Stimulated activated CD4-positive, alpha-beta T cell treated with anti-CD3 and anti-CD28 coated beads, Interleukin-12 subunit alpha, Interleukin-12 subunit beta, amount 100 ng/mL, for 4 hours (primary cell): ENCODE data around the gene CASZ1.

Experiments used
- DNase-seq: peaks from one replicate; pipeline ENCODE4 v3.0.0-alpha.2; 2020

The CASZ1 gene

GRCh38 chr1:10617318-10617717 is 179.1 kb downstream of the CASZ1 start:
- no peak for DNase-seq

- no peak for DNase-seq
Observed at GRCh38 chr1:10616696-10617095, 179.8 kb downstream of the CASZ1 start.

GRCh38 chr1:10615932-10616671 is 180.3 kb downstream of the CASZ1 start:
- DNase-seq, result no peak

- DNase-seq, result no peak
Observed at GRCh38 chr1:10615332-10615731, 181.1 kb downstream of the CASZ1 start.

GRCh38 chr1:10614377-10615225 is 181.8 kb downstream of the CASZ1 start:
- DNase-seq, result no peak

- no peak for DNase-seq
Observed at GRCh38 chr1:10613861-10614260, 182.6 kb downstream of the CASZ1 start.

- DNase-seq, result no peak
Observed at GRCh38 chr1:10613340-10613739, 183.1 kb downstream of the CASZ1 start.

GRCh38 chr1:10612436-10613160 is 183.8 kb downstream of the CASZ1 start:
- DNase-seq, result no peak

GRCh38 chr1:10610901-10611600 is 185.4 kb downstream of the CASZ1 start:
- no peak for DNase-seq

- no peak for DNase-seq
Observed at GRCh38 chr1:10608690-10609089, 187.8 kb downstream of the CASZ1 start.

GRCh38 chr1:10607228-10607627 is 189.2 kb downstream of the CASZ1 start:
- DNase-seq, result no peak

- DNase-seq, result no peak
Observed at GRCh38 chr1:10606064-10606463, 190.4 kb downstream of the CASZ1 start.

GRCh38 chr1:10604966-10605365 is 191.5 kb downstream of the CASZ1 start:
- no peak for DNase-seq

- no peak for DNase-seq
Observed at GRCh38 chr1:10602936-10603335, 193.5 kb downstream of the CASZ1 start.

GRCh38 chr1:10601342-10602070 is 194.9 kb downstream of the CASZ1 start:
- no peak for DNase-seq

GRCh38 chr1:10599194-10599861 is 197.1 kb downstream of the CASZ1 start:
- DNase-seq, result no peak

GRCh38 chr1:10598389-10598702 is 198.1 kb downstream of the CASZ1 start:
- DNase-seq, result no peak

GRCh38 chr1:10597492-10598388 is 198.7 kb downstream of the CASZ1 start:
- no peak for DNase-seq

- no peak for DNase-seq
Observed at GRCh38 chr1:10596780-10597179, 199.7 kb downstream of the CASZ1 start.

- no peak for DNase-seq
Observed at GRCh38 chr1:10594595-10595223, 201.7 kb downstream of the CASZ1 start.
